GM19467 (cell line): ENCODE measurements around the gene GJE1.

ENCODE experiments used
- ATAC-seq: cut with Tn5 transposase; IDR thresholded peaks from one replicate; pipeline ENCODE4 v1.9.1; 2021; ENCODE audit warnings: mild to moderate bottlenecking, moderate library complexity; ENCODE audit not compliant: unreplicated experiment

GJE1 gene

DNA sequence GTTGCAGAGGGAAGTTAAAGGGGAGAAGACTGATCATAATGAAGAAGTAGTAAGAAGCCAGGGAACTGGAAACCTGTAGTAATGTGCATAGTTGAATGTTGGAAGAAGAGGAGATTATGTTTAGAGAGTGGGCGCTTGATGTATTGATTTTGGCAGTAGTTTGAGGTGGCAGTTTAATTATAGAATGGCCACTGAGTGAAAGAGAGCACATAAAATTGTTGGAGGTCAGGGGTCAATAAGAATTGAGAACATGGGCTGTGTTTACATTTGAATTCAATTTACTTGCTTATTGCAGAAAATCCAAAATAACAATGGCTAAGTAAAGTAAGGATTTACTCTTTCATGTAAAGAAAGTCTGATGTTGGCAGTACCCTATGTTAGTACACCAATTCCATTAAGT, 30.1 kb downstream of the GJE1 start:
- no peak for ATAC-seq

GRCh38 chr6:142165227-142165626, 32.5 kb downstream of the GJE1 start:
- ATAC-seq = no peak

DNA sequence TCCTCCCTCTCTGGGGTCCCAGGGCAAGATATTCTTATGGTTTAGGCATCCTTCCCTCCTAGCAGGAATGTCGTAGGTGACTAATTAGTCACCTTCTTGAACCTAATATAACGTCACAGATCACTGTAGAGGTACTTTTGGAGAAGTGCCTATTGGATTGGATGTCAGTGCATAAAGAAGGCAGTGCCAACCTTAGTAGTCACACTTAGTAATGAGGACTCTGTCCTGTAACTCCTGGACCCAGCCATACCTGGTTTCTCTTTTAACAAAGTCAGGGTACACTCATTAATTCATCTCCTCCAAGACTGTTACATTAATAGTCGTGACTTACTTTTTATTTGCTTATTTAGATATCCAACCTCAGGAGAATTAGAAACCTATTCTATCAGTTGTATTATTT, 34.3 kb downstream of the GJE1 start:
- ATAC-seq = no peak

GRCh38 chr6:142167486-142167885, 34.8 kb downstream of the GJE1 start:
- ATAC-seq = no peak

DNA sequence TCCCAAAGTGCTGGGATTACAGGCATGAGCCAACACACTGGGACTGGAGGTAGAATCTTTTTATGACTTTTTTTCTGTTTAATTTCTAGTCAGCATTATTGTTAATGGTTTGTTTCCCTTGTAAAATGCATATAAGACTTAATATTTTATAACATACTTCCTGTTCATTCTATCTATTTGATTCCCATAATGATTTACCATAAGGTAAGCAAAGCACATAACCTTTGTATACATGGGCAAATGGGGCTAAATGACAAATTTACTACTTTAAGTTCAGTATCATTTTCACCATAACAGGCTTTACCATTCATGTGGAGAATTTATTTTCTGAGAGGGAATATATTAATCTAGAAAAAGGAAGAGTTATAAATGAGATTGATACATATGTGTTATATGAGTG, 38.6 kb downstream of the GJE1 start:
- no peak for ATAC-seq

DNA sequence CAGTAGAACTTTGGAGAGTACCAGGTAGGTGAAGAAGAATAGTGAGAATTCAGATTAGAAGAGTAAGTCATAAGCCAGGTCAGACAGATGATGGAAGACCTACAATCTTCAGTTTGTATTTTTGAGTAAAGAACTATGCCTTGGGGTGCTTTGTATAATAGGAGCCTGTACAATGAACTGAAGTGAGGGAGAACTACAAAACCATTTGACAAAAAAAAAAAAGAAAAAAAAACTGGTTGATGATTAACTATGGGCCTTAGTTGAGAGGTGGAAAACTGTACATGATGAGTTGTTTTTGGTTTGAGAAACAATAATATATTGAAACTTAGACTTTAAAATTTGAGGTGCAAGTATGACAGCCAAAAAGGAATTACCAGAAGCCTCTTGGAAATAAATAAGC, 40.0 kb downstream of the GJE1 start:
- no peak for ATAC-seq

- no peak for ATAC-seq
These were observed 41.3 kb downstream of the GJE1 start for GRCh38 chr6:142173980-142174379.

DNA sequence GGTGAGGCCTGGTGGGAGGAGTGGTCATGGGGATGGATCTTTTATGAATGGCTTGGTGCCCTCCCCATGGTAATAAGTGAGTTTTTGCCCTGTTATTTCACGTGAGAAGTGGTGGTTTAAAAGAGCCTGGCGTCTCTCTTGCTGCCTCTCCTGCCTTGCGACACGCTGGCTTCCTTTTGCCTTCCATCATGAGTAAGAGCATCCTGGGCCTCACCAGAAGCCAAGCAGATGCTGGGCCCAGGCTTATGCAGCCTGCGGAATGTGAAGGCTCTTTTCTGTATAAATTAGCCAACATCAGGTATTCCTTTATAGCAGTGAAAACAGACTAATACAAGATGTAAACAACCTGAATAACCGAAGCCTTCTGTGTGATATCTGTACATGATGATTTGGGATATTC, 42.0 kb downstream of the GJE1 start:
- no peak for ATAC-seq

DNA sequence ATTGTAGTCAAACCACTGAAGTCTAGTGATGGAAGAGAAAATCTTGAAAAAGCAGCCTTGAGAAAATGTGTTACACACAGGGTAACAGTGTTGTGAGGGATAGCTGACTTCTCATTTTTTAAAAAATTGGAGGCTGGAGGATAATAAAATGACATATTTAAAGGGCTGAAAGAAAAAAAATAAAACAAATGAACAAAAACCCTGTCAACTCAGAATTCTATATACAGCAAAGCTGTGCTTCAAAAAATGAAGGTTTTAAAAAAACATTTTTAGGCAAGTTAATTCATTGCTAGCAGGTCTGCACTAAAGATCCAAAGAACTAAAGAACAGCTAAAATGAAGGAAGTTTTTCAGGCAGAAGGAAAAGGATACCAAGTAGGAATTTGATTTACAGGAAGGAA, 45.4 kb downstream of the GJE1 start:
- no peak for ATAC-seq

- ATAC-seq = no peak
These were observed 49.3 kb downstream of the GJE1 start for GRCh38 chr6:142182004-142182403.

DNA sequence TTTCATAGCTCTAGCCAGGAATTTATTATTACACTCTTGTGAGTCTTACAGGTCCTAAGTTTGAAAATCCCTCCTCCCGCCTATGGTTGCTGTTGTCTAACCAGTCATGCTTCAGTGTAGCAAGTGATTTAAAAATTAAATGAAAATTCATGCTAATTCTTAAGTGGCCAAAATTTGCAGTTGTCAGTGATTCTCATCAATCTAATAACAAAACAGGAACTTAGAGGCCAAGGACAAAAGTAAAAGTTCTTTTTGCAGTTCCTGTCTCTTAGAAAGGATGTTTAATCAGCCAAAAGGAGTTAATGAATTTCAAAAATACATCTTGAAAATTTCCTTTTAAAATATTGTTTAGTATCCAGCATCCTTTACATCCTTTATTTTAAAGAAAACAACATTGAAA, 50.6 kb downstream of the GJE1 start:
- no peak for ATAC-seq

- no peak for ATAC-seq
These were observed 51.6 kb downstream of the GJE1 start for GRCh38 chr6:142184307-142184706.
